Measurements from ENCODE around the gene LRPAP1. TPM values are rescaled to one million over a fixed set of nuclear protein-coding genes. Genes with fewer than 3 reads are reported as not detected.

The LRPAP1 gene
- total RNA-seq, 1 donor from 2014 or later = 76.1 TPM

DNA sequence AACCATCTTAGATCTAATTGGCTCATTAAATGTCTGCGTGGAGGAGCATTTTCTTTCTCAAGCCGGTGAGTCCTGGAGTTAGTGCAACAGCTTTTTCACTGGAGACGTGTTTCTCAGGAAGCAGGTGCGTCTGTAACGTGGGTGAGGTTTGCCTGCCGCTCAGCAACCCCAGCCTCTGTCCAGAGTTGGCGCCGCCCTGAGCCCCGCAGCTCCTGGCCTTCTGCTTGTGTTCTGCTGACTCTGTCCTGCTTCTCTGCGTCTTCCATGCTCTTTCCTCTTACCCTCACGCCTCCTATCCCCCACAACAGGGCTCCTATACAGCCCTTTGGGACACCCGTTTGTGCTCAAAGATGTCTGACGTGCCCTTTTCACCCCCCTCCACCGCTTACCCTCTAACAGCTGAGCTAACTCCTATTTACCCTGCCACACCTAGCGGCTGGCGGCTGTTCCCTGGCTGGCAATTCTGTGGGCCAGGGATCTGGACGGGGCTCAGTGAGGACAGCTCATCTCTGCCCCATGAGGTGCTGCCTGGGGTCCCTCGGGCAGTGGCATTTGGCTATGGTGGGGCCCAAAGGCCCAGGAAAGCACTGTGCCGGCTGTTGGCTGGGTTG lies 50.3 kb downstream of the LRPAP1 start:
- Mint-ChIP-seq H3K4me3 (no peak overlapping the region), H3K27ac (no peak overlapping the region), H3K4me1 (no peaks in the 10 kb centered on the region), H3K36me3 (ENCODE audit: low read depth) (no peaks in the 10 kb centered on the region), H3K27me3 (peaks cover 17% of the 10 kb centered on the region), H3K9me3 (no peaks in the 10 kb centered on the region)
- intact Hi-C loops (cut with micrococcal nuclease) = loop anchor here (2.0 kb wide), 2 partner anchors 135 to 375 kb away; no protein-coding TSS in a partner anchor
- DNase-seq = no peak

DNA sequence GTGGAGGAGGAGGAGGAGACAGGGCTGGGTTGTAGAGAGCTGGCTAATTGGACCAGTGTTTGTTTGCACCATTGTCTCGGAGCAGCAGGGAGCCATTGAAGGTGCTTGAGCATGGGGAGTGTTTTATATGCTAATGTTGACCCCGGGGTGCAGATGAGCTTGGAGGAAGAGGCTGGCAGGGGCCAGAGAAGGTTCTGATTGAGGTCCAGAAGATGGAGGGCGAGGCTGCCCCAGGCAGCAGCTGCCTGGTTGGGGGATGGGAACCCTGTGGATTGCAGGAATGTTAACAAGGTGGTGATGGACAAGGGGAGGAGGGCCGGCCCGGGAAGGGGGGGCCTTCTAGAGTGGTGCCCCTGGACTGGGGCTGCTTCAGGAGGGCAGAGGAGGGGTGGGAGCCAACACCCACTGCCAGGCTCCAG lies 51.1 kb downstream of the LRPAP1 start:
- Mint-ChIP-seq H3K4me3 (no peak overlapping the region), H3K27me3 (peaks cover 14% of the 10 kb centered on the region), H3K4me1 (no peaks in the 10 kb centered on the region), H3K27ac (no peak overlapping the region), H3K36me3 (ENCODE audit: low read depth) (no peaks in the 10 kb centered on the region), H3K9me3 (no peaks in the 10 kb centered on the region)
- DNase-seq = no peak
- intact Hi-C loops (cut with micrococcal nuclease) = loop anchor here (2.0 kb wide), 2 partner anchors 134 to 374 kb away; no protein-coding TSS in a partner anchor

GRCh38 chr4:3480528-3481112 lies 51.6 kb downstream of the LRPAP1 start:
- peak; percentile 94 for DNase-seq
- H3K9me3 Mint-ChIP-seq = no peaks in the 10 kb centered on the region
- no peaks in the 10 kb centered on the region for H3K4me1 Mint-ChIP-seq
- H3K36me3 Mint-ChIP-seq (ENCODE audit: low read depth) = no peaks in the 10 kb centered on the region
- intact Hi-C loops (cut with micrococcal nuclease) = loop anchor here (2.0 kb wide), 2 partner anchors 134 to 374 kb away; no protein-coding TSS in a partner anchor
- no peak overlapping the region for H3K4me3 Mint-ChIP-seq
- H3K27ac Mint-ChIP-seq = no peak overlapping the region
- H3K27me3 Mint-ChIP-seq = peaks cover 14% of the 10 kb centered on the region

- intact Hi-C loops (cut with micrococcal nuclease) = loop anchor here (2.0 kb wide), 2 partner anchors 133 to 373 kb away; no protein-coding TSS in a partner anchor
- Mint-ChIP-seq H3K4me3 (no peak overlapping the region), H3K4me1 (no peaks in the 10 kb centered on the region), H3K36me3 (ENCODE audit: low read depth) (no peaks in the 10 kb centered on the region), H3K9me3 (no peaks in the 10 kb centered on the region), H3K27ac (no peak overlapping the region), H3K27me3 (peaks cover 13% of the 10 kb centered on the region)
- no peak for DNase-seq
Observed at GRCh38 chr4:3479358-3480101, 52.7 kb downstream of the LRPAP1 start.

- Mint-ChIP-seq H3K9me3 (no peaks in the 10 kb centered on the region), H3K36me3 (ENCODE audit: low read depth) (no peaks in the 10 kb centered on the region), H3K27ac (no peak overlapping the region), H3K4me3 (no peak overlapping the region), H3K4me1 (no peaks in the 10 kb centered on the region), H3K27me3 (peaks cover 13% of the 10 kb centered on the region)
- intact Hi-C loops (cut with micrococcal nuclease) = no loop called here
- no peak for DNase-seq
Observed at GRCh38 chr4:3478446-3479357, 53.5 kb downstream of the LRPAP1 start.

GRCh38 chr4:3477750-3478430 lies 54.3 kb downstream of the LRPAP1 start:
- no peaks in the 10 kb centered on the region for H3K36me3 Mint-ChIP-seq (ENCODE audit: low read depth)
- intact Hi-C loops (cut with micrococcal nuclease) = no loop called here
- H3K4me1 Mint-ChIP-seq = no peaks in the 10 kb centered on the region
- no peak overlapping the region for H3K27ac Mint-ChIP-seq
- no peak overlapping the region for H3K4me3 Mint-ChIP-seq
- H3K27me3 Mint-ChIP-seq = peaks cover 13% of the 10 kb centered on the region
- no peak for DNase-seq
- H3K9me3 Mint-ChIP-seq = no peaks in the 10 kb centered on the region

- H3K36me3 Mint-ChIP-seq (ENCODE audit: low read depth) = no peaks in the 10 kb centered on the region
- H3K9me3 Mint-ChIP-seq = no peaks in the 10 kb centered on the region
- H3K4me1 Mint-ChIP-seq = no peaks in the 10 kb centered on the region
- no peak overlapping the region for H3K4me3 Mint-ChIP-seq
- DNase-seq = no peak
- H3K27ac Mint-ChIP-seq = no peak overlapping the region
- H3K27me3 Mint-ChIP-seq = peaks cover 13% of the 10 kb centered on the region
- intact Hi-C loops (cut with micrococcal nuclease) = no loop called here
Observed at GRCh38 chr4:3476936-3477749, 55.1 kb downstream of the LRPAP1 start.

DNA sequence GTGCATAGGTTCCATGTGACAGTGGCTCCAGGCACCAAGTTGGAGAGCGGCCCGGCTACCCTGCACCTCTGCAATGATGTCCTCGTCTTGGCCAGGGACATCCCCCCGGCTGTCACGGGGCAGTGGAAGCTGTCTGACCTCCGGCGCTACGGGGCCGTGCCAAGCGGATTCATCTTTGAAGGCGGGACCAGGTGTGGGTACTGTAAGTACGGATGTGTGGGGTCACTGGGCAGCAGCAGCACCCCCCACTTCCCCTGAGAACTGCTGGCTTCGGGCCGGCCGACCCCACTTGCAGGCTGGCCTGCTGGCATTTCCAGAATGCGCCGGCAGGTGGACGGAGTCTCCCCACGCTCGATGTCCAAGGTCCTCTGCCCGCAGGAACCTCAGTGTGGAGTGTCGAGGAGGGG lies 55.9 kb downstream of the LRPAP1 start:
- Mint-ChIP-seq H3K4me1 (no peaks in the 10 kb centered on the region), H3K4me3 (no peak overlapping the region), H3K27me3 (peaks cover 6% of the 10 kb centered on the region), H3K27ac (no peak overlapping the region), H3K36me3 (ENCODE audit: low read depth) (no peaks in the 10 kb centered on the region), H3K9me3 (no peaks in the 10 kb centered on the region)
- intact Hi-C loops (cut with micrococcal nuclease) = no loop called here
- DNase-seq = no peak

DNA sequence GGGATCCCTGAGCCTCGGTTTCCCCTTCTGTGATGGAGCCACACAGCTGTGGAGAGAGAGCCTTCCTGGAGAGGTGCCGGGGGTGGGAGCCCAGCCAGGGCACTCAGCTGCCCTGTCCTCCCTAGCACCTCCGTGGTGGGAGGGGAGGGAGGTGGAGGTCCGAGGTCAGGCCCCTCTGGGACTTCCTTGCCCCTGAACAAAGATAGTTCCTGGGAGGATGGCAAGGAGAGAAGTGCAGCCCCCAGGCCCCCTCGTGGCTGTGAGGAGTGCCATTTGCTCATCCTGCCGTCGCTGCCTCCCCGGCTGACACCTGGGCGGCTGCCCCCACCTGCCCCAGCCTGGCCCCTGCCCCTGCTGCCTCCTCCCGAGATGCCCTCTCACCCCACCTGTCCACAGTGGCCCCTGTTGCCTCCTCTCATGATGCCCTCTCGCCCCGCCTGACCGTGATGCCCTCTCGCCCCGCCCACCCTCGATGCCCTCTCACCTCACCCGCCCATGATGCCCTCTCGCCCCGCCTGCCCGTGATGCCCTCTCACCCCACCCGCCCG lies 56.4 kb downstream of the LRPAP1 start:
- H3K27me3 Mint-ChIP-seq = peaks cover 2% of the 10 kb centered on the region
- no peaks in the 10 kb centered on the region for H3K9me3 Mint-ChIP-seq
- no peak overlapping the region for H3K4me3 Mint-ChIP-seq
- no peaks in the 10 kb centered on the region for H3K36me3 Mint-ChIP-seq (ENCODE audit: low read depth)
- no peaks in the 10 kb centered on the region for H3K4me1 Mint-ChIP-seq
- intact Hi-C loops (cut with micrococcal nuclease) = no loop called here
- no peak overlapping the region for H3K27ac Mint-ChIP-seq
- no peak for DNase-seq

- Mint-ChIP-seq H3K4me1 (no peaks in the 10 kb centered on the region), H3K27me3 (no peaks in the 10 kb centered on the region), H3K36me3 (ENCODE audit: low read depth) (no peaks in the 10 kb centered on the region), H3K9me3 (no peaks in the 10 kb centered on the region), H3K27ac (no peak overlapping the region), H3K4me3 (no peak overlapping the region)
- DNase-seq = no peak
- intact Hi-C loops (cut with micrococcal nuclease) = no loop called here
Observed at GRCh38 chr4:3475041-3475712, 57.0 kb downstream of the LRPAP1 start.

DNA sequence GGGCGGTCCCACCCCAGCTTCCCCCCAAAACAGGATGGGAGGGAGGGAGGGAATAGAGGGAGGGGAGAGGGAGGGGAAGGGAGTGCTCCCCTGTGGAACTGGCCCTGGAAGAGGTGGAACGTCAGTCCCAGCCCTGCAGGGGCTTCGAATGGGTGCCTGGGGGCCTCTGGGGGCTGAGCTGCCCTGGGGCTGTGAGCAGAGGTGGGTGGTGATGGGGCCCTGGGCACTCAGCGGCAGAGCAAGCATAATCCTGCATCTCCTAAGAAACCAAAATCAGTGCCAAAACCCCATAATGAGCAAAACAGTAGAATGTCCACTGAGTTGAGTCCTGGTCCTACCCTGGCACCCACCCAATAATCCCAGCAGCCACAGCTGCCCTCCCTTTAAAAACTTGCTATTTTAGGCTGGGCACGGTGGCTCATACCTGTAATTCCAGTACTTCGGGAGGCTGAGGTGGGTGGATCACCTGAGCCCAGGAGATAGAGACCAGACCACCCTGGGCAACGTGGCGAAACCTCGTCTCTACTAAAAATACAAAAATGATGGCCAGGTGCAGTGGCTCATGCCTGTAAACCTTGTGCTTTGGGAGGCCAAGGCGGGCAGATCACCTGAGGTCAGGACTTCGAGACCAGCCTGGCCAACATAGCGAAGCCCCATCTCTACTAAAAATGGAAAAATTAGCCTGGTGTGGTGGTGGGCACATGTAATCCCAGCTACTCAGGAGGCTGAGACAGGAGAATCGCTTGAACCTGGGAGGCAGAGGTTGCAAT lies 58.0 kb downstream of the LRPAP1 start:
- Mint-ChIP-seq H3K4me3 (no peak overlapping the region), H3K4me1 (no peaks in the 10 kb centered on the region), H3K36me3 (ENCODE audit: low read depth) (no peaks in the 10 kb centered on the region), H3K27ac (no peak overlapping the region), H3K9me3 (no peaks in the 10 kb centered on the region), H3K27me3 (no peaks in the 10 kb centered on the region)
- intact Hi-C loops (cut with micrococcal nuclease) = no loop called here
- no peak for DNase-seq
